Activated CD4-positive, alpha-beta T cell treated with anti-CD3 and anti-CD28 coated beads for 36 hours (primary cell): ENCODE results near the gene COL4A6. TPM values are rescaled to one million over a fixed set of nuclear protein-coding genes. Genes with fewer than 3 reads are reported as not detected.
"Not testable (repeated sequence)": the region's sequence is repeated elsewhere in the genome, so short reads cannot be mapped to it uniquely, and the experiment has no call there.

ENCODE experiments used
- ATAC-seq: fragments of 200-7000 bp; cut with Tn5 transposase; one replicate; pipeline ENCODE4 v1.10.0; 2021; ENCODE audit warnings: mild to moderate bottlenecking, moderate library complexity
- CTCF ChIA-PET: fragments of 350-600 bp; sonication (Branson Sonifier 250); formaldehyde crosslinking; loops from one replicate; lab custom pipeline; 2021; ENCODE audit warnings: antibody characterized with exemption; lab: Charles Lee
- POLR2A ChIA-PET: fragments of 350-600 bp; sonication (Branson Sonifier 250); formaldehyde crosslinking; loops from one replicate; lab custom pipeline; 2021; ENCODE audit warnings: antibody characterized with exemption, inconsistent platforms; lab: Charles Lee
- DNase-seq: peaks from one replicate; pipeline ENCODE4 v3.0.0-alpha.2; 2020
- H3K27ac Mint-ChIP-seq: one replicate; pipeline ENCODE4 v1.8.0; 2021; ENCODE audit warnings: mixed read lengths
- H3K27me3 Mint-ChIP-seq: one replicate; pipeline ENCODE4 v1.8.0; 2021; ENCODE audit warnings: mixed read lengths
- H3K36me3 Mint-ChIP-seq: one replicate; pipeline ENCODE4 v1.8.0; 2021; ENCODE audit warnings: low read depth, mixed read lengths
- H3K4me1 Mint-ChIP-seq: one replicate; pipeline ENCODE4 v1.8.0; 2021; ENCODE audit warnings: mixed read lengths
- H3K4me3 Mint-ChIP-seq: one replicate; pipeline ENCODE4 v1.8.0; 2021; ENCODE audit warnings: mild to moderate bottlenecking, moderate library complexity, mixed read lengths
- H3K9me3 Mint-ChIP-seq: one replicate; pipeline ENCODE4 v1.8.0; 2021; ENCODE audit warnings: low read depth, mixed read lengths
- intact Hi-C, 2 experiments: fragments of 100-400 bp; cut with DNase I in 1 of 2; cut with micrococcal nuclease in 1 of 2; formaldehyde crosslinking; loops; one replicate each; pipeline versions ENCODE4 v1.14.2 to v1.15.1; 2022 to 2024; cut with DNase I, micrococcal nuclease
- total RNA-seq, 2 experiments: library from RNA; stranded (reverse); gene quantifications; one replicate each; pipeline ENCODE4 v1.2.3, GENCODE V29; 2021

Gene COL4A6
- not detected for total RNA-seq

- no peak within 1 kb of the TSS for H3K4me3 Mint-ChIP-seq
- CTCF ChIA-PET = no interaction called here
- POLR2A ChIA-PET = no interaction called here
- ATAC-seq (no peak), DNase-seq (peak; percentile 3)
- no peak within 1 kb of the TSS for H3K27ac Mint-ChIP-seq
- intact Hi-C loops = no loop called here
- H3K27me3 Mint-ChIP-seq = peaks cover 23% of the 10 kb centered on the region
- no peaks in the 10 kb centered on the region for H3K9me3 Mint-ChIP-seq
- peaks cover 7% of the 10 kb centered on the region for H3K4me1 Mint-ChIP-seq
- no peaks in the 10 kb centered on the region for H3K36me3 Mint-ChIP-seq
These were observed at the start of gene COL4A6 for GRCh38 chrX:108438110-108438623. TSS of gene COL4A6 (minus strand) at chrX:108438422. CDS start at chrX:108438196, 226 bp downstream.

GRCh38 chrX:108485960-108486359, 47.7 kb upstream of the COL4A6 start:
- ATAC-seq (no peak), DNase-seq (no peak)
- CTCF ChIA-PET = interaction anchor here (0.7 kb wide), 1 partner anchor 398 kb away, joined by 3 read pairs; no protein-coding TSS in a partner anchor
- POLR2A ChIA-PET = no interaction called here
- H3K4me3 Mint-ChIP-seq = no peak overlapping the region
- no peaks in the 10 kb centered on the region for H3K4me1 Mint-ChIP-seq
- no peak overlapping the region for H3K27ac Mint-ChIP-seq
- intact Hi-C loops = no loop called here
- no peaks in the 10 kb centered on the region for H3K27me3 Mint-ChIP-seq
- no peaks in the 10 kb centered on the region for H3K9me3 Mint-ChIP-seq
- H3K36me3 Mint-ChIP-seq = no peaks in the 10 kb centered on the region

- intact Hi-C loops = no loop called here
- no peaks in the 10 kb centered on the region for H3K9me3 Mint-ChIP-seq
These were observed 46.0 kb upstream of the COL4A6 start for GRCh38 chrX:108484251-108484650.

GRCh38 chrX:108481528-108481927, 43.3 kb upstream of the COL4A6 start:
- H3K9me3 Mint-ChIP-seq, ATAC-seq, H3K27ac Mint-ChIP-seq, H3K4me1 Mint-ChIP-seq, H3K27me3 Mint-ChIP-seq, POLR2A ChIA-PET, H3K36me3 Mint-ChIP-seq, H3K4me3 Mint-ChIP-seq, DNase-seq, CTCF ChIA-PET, intact Hi-C loops: not testable (repeated sequence)

More at GRCh38 chrX:108484251-108484650, 46.0 kb upstream of the COL4A6 start:
- CTCF ChIA-PET = no interaction called here
- no peak for DNase-seq
- no peak for ATAC-seq
- Mint-ChIP-seq H3K4me1 (no peaks in the 10 kb centered on the region), H3K27ac (no peak overlapping the region), H3K27me3 (no peaks in the 10 kb centered on the region), H3K36me3 (no peaks in the 10 kb centered on the region), H3K4me3 (no peak overlapping the region)
- POLR2A ChIA-PET = no interaction called here

- H3K4me3 Mint-ChIP-seq = no peak overlapping the region
- no peak for ATAC-seq
- CTCF ChIA-PET = no interaction called here
These were observed 35.8 kb upstream of the COL4A6 start for GRCh38 chrX:108473979-108474378.

GRCh38 chrX:108468486-108468885, 30.3 kb upstream of the COL4A6 start:
- intact Hi-C loops = no loop called here
- H3K4me3 Mint-ChIP-seq = no peak overlapping the region
- H3K27me3 Mint-ChIP-seq = no peaks in the 10 kb centered on the region
- no peak for DNase-seq
- no peaks in the 10 kb centered on the region for H3K4me1 Mint-ChIP-seq
- peaks cover 2% of the 10 kb centered on the region for H3K9me3 Mint-ChIP-seq
- CTCF ChIA-PET = no interaction called here
- ATAC-seq = no peak
- H3K27ac Mint-ChIP-seq = no peak overlapping the region
- POLR2A ChIA-PET = no interaction called here
- H3K36me3 Mint-ChIP-seq = no peaks in the 10 kb centered on the region

More at GRCh38 chrX:108473979-108474378, 35.8 kb upstream of the COL4A6 start:
- POLR2A ChIA-PET = no interaction called here
- intact Hi-C loops = no loop called here
- H3K4me1 Mint-ChIP-seq = no peaks in the 10 kb centered on the region
- no peak overlapping the region for H3K27ac Mint-ChIP-seq
- no peaks in the 10 kb centered on the region for H3K36me3 Mint-ChIP-seq
- peaks cover 4% of the 10 kb centered on the region for H3K9me3 Mint-ChIP-seq
- no peaks in the 10 kb centered on the region for H3K27me3 Mint-ChIP-seq
- no peak for DNase-seq

- no peak overlapping the region for H3K27ac Mint-ChIP-seq
- CTCF ChIA-PET = no interaction called here
These were observed 26.4 kb upstream of the COL4A6 start for GRCh38 chrX:108464604-108465003.

GRCh38 chrX:108456971-108457477, 18.8 kb upstream of the COL4A6 start:
- no peaks in the 10 kb centered on the region for H3K36me3 Mint-ChIP-seq
- H3K9me3 Mint-ChIP-seq = no peaks in the 10 kb centered on the region
- no peak for DNase-seq
- ChIA-PET POLR2A (no interaction called here), CTCF (no interaction called here)
- H3K4me3 Mint-ChIP-seq = no peak overlapping the region
- intact Hi-C loops = no loop called here
- H3K27ac Mint-ChIP-seq = no peak overlapping the region
- H3K4me1 Mint-ChIP-seq = no peaks in the 10 kb centered on the region
- H3K27me3 Mint-ChIP-seq = no peaks in the 10 kb centered on the region
- ATAC-seq = no peak

More at GRCh38 chrX:108464604-108465003, 26.4 kb upstream of the COL4A6 start:
- Mint-ChIP-seq H3K4me3 (no peak overlapping the region), H3K9me3 (no peaks in the 10 kb centered on the region), H3K36me3 (no peaks in the 10 kb centered on the region), H3K27me3 (no peaks in the 10 kb centered on the region), H3K4me1 (no peaks in the 10 kb centered on the region)
- ATAC-seq = no peak
- POLR2A ChIA-PET = no interaction called here
- no peak for DNase-seq
- intact Hi-C loops = no loop called here

GRCh38 chrX:108453841-108454240, 15.6 kb upstream of the COL4A6 start:
- no peak overlapping the region for H3K4me3 Mint-ChIP-seq
- intact Hi-C loops = no loop called here
- no peaks in the 10 kb centered on the region for H3K36me3 Mint-ChIP-seq
- ChIA-PET CTCF (no interaction called here), POLR2A (no interaction called here)
- no peak overlapping the region for H3K27ac Mint-ChIP-seq
- ATAC-seq (no peak), DNase-seq (no peak)
- no peaks in the 10 kb centered on the region for H3K27me3 Mint-ChIP-seq
- H3K4me1 Mint-ChIP-seq = no peaks in the 10 kb centered on the region
- H3K9me3 Mint-ChIP-seq = no peaks in the 10 kb centered on the region

GRCh38 chrX:108447303-108447702, 9.1 kb upstream of the COL4A6 start:
- Mint-ChIP-seq H3K27me3 (no peaks in the 10 kb centered on the region), H3K27ac (no peak overlapping the region), H3K36me3 (no peaks in the 10 kb centered on the region), H3K4me1 (no peaks in the 10 kb centered on the region), H3K9me3 (no peaks in the 10 kb centered on the region), H3K4me3 (no peak overlapping the region)
- POLR2A ChIA-PET = no interaction called here
- no peak for ATAC-seq
- intact Hi-C loops = loop anchor here in 1 of 2 experiments (10.0 kb wide), 1 partner anchor 297 kb away; no protein-coding TSS in a partner anchor
- DNase-seq = no peak
- CTCF ChIA-PET = no interaction called here

GRCh38 chrX:108442901-108443464, 4.8 kb upstream of the COL4A6 start:
- Mint-ChIP-seq H3K27me3 (peaks cover 19% of the 10 kb centered on the region), H3K36me3 (no peaks in the 10 kb centered on the region), H3K27ac (no peak overlapping the region), H3K4me3 (no peak overlapping the region), H3K9me3 (no peaks in the 10 kb centered on the region), H3K4me1 (peaks cover 7% of the 10 kb centered on the region)
- intact Hi-C loops = loop anchor here in 1 of 2 experiments (10.0 kb wide), 1 partner anchor 302 kb away; no protein-coding TSS in a partner anchor
- CTCF ChIA-PET = no interaction called here
- DNase-seq (no peak), ATAC-seq (no peak)
- POLR2A ChIA-PET = no interaction called here
